Right lung (tissue), 5 donors: ENCODE data around the gene PLTP. TPM values are rescaled to one million over a fixed set of nuclear protein-coding genes. Genes with fewer than 3 reads are reported as not detected.
A peak's percentile ranks its signal among the peaks of the same experiment; 100 is the strongest.
"Not testable (repeated sequence)": the region's sequence is repeated elsewhere in the genome, so short reads cannot be mapped to it uniquely, and the experiment has no call there.

Source experiments
- DNase-seq, 2 donors: peaks; one replicate each; pipeline ENCODE4 v3.0.0-alpha.2; 2013
- polyA plus RNA-seq, 5 donors: library from polyadenylated mRNA; unstranded; fragments of 120-200 nt; gene quantifications; one replicate each; pipeline versions ENCODE4 v1.2.1 to v1.2.3, GENCODE V29; 2013; ENCODE audit warnings: inconsistent platforms in 1 of 5, low replicate concordance in 1 of 5; ENCODE audit not compliant: insufficient read length in 5 of 5, insufficient read depth in 1 of 5

PLTP gene
- polyA plus RNA-seq, 5 donors: 36.4 to 72.4 (median 44.1) TPM

- no peak for DNase-seq
Observed at GRCh38 chr20:45902199-45902701, 9.7 kb downstream of the PLTP start.

GRCh38 chr20:45901332-45901731 is 10.6 kb downstream of the PLTP start:
- not testable (repeated sequence) for DNase-seq

- DNase-seq: no peak
Observed at GRCh38 chr20:45899046-45899835, 12.7 kb downstream of the PLTP start.

GRCh38 chr20:45898285-45898684 is 13.7 kb downstream of the PLTP start:
- no peak for DNase-seq

- DNase-seq: no peak
Observed at GRCh38 chr20:45897692-45898091, 14.3 kb downstream of the PLTP start.

GRCh38 chr20:45897289-45897688 is 14.7 kb downstream of the PLTP start:
- no peak for DNase-seq

- DNase-seq: no peak
Observed at GRCh38 chr20:45896641-45897161, 15.3 kb downstream of the PLTP start.

DNA sequence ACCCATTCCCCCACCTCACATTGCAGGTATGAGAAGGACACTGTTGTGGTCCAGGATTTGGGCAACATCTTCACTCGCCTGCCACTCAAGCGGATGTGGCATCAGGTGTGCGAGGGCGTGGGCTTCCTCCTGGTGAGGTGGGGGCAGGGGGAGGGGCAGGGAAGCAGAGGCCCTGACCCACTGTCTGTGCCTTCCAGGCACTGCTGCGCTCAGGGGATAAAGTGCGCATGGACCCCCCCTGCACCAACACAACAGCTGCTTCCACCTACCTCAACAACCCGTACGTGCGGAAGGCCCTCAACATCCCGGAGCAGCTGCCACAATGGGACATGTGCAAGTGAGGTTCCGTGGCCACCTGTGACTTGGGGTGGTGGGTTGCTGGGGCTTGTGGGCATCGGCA is 17.2 kb downstream of the PLTP start:
- DNase-seq: no peak

- no peak for DNase-seq
Observed at GRCh38 chr20:45893831-45894230, 18.1 kb downstream of the PLTP start.

DNA sequence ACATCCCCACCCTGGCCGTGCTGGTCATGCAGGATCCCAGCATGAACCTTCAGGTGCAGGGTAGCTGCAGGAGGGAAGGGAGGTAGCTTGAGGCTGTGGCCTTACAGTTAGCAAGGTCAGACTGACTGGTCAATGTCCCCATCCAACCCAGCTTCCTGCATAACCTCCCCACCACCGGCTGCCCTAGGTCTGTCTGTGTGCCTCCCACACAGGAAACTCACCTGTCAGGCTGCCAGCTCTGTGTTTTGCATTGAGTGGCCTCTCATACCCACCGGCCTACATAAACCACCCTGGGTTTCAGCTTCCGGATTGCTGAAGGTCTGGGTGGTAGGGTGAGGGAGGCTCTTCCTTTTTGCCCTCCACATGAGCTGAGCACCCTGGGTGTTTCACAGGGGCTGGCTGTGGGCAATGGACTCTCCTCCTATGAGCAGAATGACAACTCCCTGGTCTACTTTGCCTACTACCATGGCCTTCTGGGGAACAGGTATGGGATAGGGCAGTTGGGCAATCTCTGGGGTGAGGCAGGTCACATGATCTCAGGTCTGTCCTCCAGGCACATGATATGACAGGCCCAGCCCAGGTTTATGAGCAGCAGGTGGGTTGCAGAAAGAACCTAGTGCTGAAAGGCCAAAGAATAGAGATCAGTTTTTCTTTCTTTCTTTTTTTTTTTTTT is 19.0 kb downstream of the PLTP start:
- DNase-seq: no peak

- peak in 1 of 2 donors; percentile 2 for DNase-seq
Observed at GRCh38 chr20:45892049-45892825, 19.7 kb downstream of the PLTP start.

DNA sequence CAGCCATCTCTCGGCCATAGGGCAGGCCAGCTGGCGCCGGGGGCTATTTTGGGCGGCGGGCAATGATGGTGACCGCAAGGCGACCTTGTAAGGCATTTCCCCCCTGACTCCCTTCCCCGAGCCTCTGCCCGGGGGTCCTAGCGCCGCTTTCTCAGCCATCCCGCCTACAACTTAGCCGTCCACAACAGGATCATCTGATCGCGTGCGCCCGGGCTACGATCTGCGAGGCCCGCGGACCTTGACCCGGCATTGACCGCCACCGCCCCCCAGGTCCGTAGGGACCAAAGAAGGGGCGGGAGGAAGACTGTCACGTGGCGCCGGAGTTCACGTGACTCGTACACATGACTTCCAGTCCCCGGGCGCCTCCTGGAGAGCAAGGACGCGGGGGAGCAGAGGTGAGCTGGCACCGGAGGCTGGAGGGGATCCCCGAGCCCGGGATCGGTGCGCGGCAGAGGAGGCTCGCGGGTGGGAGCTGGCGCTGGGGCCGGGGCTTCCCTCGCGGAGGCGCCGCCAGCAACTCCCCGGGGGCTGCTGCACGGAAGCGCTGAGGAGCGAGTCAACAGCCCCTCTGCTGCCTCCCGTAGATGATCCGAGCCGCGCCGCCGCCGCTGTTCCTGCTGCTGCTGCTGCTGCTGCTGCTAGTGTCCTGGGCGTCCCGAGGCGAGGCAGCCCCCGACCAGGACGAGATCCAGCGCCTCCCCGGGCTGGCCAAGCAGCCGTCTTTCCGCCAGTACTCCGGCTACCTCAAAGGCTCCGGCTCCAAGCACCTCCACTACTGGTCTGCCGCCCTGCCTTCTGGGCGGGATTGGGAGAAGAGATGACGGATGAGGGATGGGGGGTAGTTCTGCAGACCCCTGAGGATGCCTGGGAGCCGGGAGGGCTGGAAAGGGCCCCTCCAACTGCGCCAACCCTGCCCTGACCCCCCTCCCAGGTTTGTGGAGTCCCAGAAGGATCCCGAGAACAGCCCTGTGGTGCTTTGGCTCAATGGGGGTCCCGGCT is 20.7 kb downstream of the PLTP start, which contains the start of the genes CTSA and NEURL2:
Gene CTSA (plus strand): TSS at position 351 of the 999 bp plus-strand sequence. CDS start 234 bp downstream, at position 585.
Gene NEURL2 (minus strand): TSS at position 224 of the 999 bp plus-strand sequence. CDS start 217 bp downstream, at position 7.
- peak; percentile 88 to 91 for DNase-seq

- peak; percentile 70 to 76 for DNase-seq
Observed at GRCh38 chr20:45890077-45890984, 21.6 kb downstream of the PLTP start.

DNA sequence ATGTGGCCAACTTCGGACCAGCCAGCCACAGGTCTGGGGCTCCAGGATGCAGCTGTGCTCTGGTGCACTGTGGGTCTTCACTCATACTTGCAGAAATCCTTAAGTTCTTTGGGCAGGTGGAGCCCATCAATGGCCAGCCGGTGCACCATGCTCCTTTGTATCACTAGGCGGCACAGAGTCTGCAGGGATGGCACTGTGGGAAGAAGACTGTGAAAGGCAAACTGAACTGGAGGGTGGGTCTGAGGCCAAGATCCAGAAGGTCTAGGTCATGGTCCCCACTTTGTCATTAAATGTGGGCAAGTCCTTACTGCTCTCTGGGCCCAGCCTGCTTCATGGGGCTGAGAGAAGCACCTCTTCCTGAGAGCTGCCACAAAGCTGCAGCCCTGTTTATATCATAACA is 23.3 kb downstream of the PLTP start:
- DNase-seq: no peak

- DNase-seq: no peak
Observed at GRCh38 chr20:45887346-45887715, 24.6 kb downstream of the PLTP start, which contains the start of gene SPATA25. TSS of gene SPATA25 (minus strand) at chr20:45887622. CDS start at chr20:45887590, 32 bp downstream.

DNA sequence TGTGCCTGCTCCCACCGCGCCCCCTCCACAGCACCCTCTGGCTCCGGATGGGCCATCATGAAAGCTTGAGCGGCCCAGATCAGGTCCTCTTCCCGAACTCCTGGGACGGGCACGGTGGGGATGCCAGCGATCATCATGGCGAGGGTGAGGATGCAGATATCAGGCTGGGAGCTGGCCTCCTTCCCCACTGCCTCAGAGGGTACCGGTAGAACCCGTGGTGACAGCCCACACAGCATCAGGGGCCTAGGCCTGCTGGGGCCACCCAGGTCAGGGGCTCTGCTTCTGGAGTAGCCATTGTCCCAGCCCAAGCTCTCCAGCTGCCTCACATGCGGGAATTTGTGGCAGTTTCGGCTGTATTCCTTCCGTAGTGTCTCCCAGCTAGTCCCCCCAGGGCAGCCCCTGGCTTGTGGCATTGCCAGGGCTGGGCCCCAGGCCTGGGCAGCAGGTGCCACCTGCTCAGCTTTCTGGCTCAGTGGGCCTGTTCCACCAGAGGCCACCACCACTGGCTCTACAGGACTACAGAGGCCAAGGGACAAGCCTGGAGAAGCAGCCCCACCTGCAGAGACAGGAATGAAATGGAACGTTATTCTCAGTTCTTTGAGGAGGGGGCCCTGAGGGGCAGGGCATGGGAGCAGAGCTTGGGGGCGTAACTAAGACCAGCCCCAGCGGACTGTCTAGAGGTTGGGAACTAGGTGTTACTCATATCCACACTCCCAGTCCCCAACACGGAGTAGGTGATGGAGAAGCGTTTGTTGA is 25.2 kb downstream of the PLTP start:
- no peak for DNase-seq

DNA sequence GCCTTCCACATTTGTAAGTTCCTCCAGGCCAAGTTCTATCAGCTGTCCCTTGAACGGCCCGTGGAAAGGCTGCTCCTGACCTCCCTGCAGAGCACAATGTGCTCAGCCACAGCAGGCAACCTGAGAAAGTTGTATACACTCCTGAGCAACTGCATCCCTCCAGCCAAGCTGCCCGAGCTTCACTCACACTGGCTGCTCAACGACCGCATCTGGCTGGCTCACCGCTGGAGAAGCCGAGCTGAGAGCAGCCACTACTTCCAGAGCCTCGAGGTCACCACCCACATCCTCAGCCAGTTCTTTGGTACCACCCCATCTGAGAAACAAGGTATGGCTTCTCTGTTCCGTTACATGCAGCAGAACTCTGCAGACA is 28.9 kb downstream of the PLTP start:
- DNase-seq: no peak

- no peak for DNase-seq
Observed at GRCh38 chr20:45882469-45883099, 29.4 kb downstream of the PLTP start.
